HG03575 (cell line): Measurements from ENCODE around the gene CYP19A1.
A peak's percentile ranks its signal among the peaks of the same experiment; 100 is the strongest.

Experiments used
- ATAC-seq: cut with Tn5 transposase; IDR thresholded peaks from one replicate; pipeline ENCODE4 v1.9.1; 2021; ENCODE audit not compliant: unreplicated experiment, insufficient number of reproducible peaks, low FRiP score; ENCODE audit errors: extremely low read depth

CYP19A1 gene

DNA sequence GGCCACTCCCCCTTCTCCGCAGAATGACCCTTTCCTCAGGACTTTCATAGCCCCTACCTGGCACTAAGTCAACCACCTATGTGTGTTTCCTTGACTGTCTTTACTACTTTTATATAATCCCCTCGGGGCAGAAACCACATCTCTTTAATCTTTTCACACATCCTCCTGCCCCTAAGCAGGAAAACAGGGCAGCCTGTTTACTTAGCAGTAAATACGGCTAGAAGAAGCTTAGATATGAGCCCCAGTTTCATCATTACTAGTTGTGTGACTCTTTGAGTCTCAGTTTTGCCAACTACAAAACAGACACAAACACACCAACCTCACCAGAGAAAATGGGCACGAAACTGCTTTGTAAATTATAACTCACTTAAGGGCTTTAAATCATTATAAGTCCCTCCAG, 98.3 kb downstream of the CYP19A1 start:
- no peak for ATAC-seq

DNA sequence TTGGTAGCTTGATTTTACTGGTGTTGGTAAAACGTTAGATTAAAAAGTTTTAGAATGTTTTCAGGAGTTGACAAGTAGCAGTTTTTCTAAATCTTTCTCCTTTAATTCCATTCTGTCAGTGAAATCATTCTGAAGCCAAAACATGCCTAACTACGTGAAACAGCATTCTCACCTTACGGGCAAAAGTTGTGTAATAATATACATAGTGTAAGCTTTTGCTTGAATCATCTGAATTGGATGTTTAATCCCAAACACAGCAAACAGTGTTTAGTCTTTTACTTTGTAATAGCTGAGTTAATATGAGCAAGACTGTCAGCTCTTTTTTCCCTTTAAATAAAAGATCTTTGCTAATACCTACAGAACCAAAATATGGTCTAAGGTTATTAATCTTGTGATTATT, 100.6 kb downstream of the CYP19A1 start:
- ATAC-seq: no peak

DNA sequence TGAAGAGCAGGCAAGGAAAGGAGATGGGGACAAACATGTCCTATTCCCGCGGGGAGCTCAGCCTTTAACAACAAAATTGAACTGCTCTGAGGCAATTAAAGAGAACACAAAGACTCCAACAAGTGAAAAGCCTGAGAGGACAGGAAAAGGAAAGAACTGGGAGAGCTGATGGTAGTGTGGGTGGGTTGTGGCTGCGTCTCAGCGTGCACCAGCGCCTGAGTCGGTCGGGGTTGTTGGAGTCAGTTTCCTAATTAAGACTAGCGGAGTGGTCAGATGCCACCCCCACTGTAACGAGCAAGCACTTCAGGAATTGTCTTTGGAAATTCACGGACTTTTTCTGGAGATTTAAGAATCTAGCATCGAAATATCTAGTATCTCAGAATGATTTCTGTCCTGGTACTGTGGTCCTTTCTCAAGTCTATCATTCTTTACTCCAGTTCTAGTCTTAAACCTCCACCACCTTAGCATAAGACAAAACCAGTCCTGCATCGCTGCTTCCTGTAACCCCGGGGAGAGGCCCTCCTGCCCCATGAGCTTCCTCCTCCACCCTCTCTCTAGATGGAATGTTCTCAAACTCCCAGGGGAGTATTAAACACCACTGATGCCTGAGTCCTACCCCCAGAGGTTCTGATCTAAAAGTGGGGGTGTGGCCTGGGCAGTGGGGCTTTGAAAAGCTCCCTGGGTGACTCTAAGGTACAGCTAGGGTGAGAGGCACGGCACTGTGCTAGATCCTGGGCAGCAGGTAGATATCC, 104.0 kb downstream of the CYP19A1 start:
- ATAC-seq: no peak

DNA sequence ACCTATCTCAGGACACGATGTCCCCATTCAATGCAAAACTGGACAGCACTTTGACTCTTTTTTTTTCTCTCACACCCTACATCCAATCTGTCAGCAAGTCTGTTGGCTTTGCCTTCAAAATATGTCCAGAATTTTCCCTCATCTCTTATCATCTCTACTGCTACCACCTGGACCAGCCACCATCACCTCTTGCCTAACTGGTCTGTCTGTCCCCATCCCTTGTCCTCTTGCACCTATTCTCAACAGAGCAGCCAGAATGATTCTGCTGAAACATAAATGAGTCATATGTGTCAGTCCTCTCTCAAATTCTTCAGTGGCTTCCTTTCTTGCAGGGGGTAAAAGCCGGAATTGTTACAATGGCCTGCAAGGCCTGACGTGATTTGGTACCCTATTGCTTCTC, 105.8 kb downstream of the CYP19A1 start:
- no peak for ATAC-seq

DNA sequence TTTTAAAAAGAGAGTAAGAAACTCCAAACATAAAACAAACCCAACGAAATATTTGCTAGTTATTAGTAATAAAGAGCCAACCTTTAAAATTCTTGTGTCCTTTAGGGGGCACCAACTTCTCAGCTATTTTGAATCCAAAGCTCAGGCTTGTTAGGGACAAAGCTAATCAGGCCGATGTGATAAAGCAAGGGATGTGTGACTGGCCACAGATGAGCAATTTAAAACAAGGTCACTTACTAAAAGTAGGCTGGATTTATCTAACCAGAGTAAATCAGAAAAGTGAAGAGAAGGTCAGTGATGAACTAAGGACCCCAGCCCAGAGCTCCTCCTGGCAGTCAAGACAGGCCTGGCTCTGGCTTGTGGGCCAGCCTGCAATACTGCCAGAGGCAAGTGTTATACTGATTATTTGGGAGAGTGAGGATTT, 108.5 kb downstream of the CYP19A1 start:
- no peak for ATAC-seq

DNA sequence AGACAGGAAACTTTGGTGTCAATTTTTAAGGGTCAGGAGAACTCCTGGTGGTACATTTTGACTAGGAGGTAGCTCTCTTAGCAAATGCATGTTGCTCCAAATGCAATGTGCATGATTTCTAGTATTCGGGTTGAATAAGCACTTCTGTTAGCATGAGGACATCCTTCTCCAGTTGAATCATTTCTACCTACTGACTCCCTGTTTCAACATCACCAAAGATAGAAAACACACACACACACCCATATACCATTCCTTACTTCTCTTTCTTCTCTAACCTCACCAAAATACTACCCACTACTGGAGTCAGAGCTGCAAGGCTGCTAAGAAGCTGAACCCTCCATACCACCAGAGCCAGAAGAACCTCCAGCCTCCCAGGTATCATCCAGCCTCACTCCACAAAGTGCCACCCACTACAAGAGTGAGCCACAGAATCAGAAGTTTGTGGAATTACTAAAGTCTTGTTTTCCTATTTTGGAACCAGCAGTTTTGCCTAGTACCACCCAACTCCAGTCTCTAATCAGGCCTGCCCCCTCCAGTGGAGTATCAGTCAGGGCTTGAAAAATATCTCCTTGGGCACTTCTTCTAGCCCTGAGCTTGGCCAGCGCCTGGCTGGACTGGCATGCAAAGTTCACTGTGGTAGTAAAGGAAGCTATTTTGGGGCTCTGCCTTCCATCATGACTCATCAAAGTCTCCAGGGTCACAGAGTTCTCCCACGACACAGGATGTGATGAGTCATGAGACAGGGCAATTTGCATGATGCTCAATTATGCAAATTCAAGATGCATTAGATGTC, 110.3 kb downstream of the CYP19A1 start:
- peak; percentile 75 for ATAC-seq

DNA sequence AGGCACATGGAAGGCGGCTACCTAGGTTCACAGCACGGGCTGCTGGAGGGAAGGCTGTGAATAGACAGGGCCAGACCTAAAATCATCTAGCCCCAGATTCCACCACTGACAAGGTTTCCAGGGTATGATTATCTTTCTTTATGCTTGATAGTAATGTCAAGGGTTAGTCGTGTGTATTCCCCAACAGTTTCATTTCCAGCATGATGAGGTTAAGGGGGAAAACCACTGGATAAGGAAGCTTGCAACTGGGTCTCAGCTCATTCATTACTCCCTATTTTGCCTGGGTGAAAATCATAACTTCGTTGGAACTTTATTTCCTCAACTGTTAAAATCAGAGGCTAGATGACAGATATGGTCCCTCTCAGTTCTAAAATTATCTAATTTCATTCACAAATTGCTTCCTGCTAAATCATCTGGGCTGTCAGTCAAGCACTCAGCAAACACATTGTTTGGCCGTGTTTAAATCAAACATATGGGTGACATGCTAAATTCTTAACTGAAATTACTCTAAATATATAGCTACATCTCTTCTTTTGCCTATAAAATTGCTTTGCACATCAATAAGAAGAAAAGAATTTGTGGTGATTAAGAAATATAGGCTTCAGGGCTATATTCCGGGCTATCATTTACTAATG, 111.7 kb downstream of the CYP19A1 start:
- no peak for ATAC-seq

DNA sequence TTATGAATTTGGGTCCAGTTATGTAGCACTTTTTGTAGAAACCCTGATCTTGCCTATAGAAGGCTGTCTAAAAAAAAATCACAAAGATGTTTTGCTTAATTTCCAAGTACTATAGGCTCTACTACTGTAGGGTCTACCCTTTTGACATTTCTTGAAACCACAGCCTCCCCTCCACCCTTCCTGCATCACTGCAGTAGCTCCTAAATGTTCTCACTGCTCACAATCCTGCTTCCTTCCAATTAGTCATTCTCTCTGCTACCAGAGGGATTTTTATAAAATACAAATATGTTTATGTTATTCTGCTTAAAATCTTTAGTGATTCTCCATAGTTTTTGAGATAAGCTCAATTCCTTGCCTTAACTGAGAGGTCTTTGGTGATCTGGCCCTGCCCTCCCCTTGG, 114.0 kb downstream of the CYP19A1 start:
- ATAC-seq: no peak

DNA sequence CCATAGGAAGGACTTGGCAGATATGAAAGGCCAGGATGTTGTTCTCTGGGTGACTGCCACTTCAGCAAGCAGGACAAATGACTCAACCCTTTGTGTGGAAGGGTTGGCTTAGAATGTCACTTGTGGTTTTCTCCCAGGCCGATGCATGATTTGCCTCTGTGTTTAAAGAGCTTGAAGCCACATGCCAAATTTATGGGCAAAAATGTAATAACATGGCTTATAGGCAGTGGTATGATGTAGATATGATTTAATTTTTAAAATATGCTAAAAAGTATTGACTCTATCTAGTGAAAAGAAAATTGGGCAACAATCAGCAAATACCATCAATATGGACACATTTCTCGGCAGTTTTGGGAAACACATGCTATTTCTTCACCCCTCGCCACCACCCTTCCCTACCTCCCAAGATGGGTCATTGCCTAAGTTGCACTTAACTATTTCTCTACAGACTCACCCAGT, 114.6 kb downstream of the CYP19A1 start:
- no peak for ATAC-seq

DNA sequence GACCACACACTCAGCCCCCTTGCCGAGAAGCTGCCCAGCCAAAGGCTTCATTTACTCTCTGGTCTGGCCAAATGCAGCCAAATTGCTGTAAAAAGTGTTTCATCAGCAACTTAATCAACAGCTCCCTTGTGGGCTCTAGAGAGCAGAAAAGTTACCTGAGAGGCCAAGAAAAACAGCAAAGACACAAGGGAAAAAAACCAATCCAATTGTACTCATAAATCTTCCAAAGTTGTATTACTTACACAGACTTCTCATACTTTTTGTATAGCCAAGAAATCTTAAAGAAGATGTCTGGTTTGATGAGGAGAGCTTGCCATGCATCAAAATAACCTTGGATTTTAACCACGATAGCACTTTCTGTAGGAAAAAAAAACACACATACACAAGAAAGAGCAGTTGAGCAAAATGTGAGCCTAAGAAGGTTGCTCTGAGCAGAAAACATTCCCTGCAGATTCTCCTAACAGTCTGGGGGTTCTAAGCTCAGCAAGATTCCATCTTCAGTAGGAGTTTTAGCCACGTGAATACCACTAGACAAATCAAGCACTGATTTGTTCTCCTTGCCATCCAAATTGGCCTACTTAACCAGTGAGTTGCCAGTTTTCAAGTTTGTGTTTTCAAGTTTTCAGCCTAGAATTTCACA, 120.0 kb downstream of the CYP19A1 start:
- ATAC-seq: no peak

DNA sequence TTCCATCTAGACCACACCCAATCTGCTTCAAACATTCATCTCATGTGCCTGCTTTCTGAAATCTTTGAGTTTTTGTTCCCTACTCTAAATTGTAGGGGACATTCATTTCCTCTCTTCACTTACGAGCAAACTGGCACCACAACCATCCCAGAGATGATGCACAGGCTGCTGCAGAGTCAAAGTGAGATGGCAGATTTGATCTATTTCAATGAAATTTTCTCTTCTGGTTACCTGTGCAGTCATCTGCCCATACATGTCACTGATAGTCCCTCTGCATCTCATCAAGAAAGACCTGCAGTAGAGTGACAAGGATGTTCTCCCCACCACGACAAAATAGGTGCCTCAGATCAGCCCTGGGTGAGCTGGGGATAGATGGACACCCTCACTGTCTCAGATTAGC, 125.5 kb downstream of the CYP19A1 start:
- no peak for ATAC-seq

DNA sequence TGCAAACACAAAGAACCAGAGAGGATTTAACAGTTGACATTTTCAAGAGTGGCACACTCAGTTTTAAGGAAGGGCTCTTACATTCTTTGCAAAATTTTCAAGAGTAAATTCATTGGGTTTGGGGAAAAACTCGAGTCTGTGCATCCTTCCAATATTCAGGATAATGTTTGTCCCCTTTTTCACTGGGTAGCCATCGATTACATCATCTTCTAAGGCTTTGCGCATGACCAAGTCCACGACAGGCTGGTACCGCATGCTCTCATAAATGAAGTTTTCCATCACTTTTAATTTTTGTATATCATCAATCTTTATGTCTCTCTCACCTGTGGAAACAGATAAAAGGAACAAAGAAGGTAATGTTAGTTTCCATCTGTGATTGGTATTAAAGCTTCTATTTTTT, 126.2 kb downstream of the CYP19A1 start:
- ATAC-seq: no peak

DNA sequence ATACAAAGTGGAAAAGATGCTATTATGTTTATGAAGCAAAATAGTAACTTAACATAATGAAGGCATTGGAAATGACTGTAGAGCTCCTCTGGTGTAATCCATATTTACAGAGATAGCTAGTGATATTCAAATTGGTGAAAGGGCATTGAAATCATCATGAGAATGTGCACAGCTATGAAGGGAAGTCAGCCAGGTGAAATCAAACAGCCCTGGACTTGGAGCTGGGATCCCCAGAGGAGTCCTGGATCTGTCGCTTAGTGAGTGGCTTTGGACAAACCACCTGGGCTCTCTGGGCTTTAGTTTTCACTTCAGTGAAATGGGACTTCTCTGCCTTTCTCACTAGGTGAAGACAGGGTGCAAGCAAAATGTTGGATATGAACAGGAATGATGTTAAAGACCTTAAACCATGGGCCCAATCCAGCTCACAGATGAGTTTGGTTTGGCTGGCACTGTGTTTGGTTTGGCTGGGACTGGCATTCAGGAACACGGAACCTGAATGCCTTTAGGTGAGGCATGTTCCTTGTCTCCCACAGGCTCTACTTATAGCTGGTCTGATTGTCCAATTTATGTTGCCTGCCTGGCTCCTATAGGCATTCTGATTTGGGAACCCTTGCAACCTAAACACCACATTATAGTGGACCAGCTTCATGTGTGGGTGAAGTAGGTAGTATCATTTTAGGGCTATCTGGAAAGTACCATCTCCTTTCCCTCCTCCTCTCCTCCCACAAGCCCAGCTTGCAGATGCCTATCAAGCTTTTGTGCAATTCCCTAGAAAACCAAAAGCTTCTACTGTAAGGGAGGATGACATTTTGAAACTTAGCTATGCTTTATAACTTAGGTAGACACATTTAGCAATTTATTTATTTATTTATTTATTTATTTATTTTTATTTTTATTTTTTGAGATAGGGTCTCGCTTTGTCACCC, 133.1 kb downstream of the CYP19A1 start:
- ATAC-seq: no peak

DNA sequence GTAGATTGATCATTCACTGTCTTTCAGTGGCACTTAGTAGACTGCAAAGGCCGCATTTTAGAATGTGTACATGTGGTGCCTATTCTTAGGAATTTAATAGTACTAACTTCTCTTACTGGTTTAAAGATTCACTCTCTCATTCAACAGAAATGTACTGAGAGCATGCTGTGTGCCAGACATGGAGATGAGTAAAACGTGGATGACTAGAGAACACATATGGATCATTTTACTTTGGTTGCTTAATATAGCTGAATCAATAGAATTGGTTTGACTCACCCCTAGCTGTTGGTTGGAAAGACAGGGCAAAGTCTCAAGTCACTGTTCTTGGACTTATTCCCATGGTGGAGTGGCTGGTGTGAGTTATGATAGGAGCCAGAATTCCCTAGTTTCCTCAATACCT, 134.6 kb downstream of the CYP19A1 start:
- no peak for ATAC-seq

DNA sequence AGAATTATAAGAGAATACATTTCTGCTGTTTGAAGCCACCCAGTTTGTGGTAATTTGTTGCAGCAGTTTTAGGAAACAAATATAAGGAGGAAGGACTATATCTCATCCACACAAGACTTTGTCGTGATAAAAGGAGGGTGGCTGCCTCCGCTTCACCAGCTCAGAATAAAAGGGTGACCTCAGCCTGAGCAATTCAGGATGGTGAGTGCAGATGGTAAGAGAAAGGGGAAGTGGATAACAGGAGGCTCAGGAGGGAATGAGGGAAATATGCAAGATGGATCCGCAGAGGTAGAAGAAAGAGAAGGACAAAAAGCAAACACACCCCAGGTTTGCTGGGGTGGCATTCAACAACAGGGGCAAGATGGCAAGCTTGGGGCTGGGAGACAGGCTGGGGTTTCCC, 135.6 kb downstream of the CYP19A1 start:
- ATAC-seq: no peak

DNA sequence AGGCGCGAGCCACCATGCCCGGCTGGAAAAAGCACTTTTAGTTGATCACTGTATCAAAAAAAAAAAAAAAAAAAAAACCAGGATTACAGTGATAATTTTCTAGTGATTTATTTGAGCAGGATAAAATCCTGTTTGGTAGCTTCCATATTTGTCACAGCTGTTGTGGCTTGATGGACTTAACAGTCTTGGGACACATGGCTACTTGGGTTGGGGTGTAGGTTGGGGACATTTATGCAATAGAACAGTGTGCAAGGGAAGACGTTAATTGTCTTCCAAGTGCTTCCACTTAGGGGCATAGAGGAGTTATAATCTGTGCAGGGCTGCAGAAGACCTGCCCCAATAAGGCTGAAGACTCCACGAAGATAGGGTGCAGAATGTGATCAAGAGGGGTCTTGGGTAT, 136.8 kb downstream of the CYP19A1 start:
- no peak for ATAC-seq

DNA sequence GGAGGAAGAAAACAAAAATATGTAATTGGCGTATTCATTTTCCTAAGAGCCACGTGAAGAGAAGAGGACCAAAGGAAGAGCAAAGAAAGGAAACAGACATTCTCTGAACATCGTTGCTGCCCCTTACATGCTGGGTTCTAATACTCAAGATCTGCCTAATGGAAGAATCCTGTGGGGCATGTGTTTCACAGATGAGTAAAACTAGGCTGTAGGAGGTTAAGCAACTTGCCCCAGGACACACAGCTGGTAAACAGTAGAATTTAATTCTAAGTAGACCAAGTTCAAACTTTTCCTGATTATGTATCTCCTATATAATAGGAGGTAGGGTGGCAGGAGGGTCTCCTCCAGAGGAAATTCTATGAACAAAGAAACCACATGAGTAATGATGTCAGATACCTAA, 137.6 kb downstream of the CYP19A1 start:
- ATAC-seq: no peak

DNA sequence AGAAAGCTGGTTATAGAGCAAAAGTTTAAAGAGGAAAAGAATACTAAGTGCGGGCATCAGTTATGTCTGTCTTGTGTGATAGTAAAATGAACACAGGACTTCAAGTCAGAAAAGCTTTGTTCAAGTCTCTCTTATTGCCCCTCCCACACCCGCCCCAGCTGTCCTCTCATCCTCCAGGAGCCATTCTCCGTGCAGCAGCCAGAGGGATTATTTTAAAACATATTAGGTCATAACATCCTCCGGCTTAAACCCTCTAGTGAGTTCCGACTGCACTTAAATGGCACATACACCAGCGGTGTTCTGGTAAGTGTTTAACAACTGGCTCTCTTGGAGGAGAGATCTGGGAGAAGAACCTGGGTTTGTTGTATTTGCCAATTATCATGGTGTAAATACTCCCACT, 138.9 kb downstream of the CYP19A1 start:
- ATAC-seq: no peak
